OCI-LY1 (cell line): ENCODE measurements around the gene TLE6.

Experiments used
- H2AFZ ChIP-seq: fragments of 200-600 bp; sonication (generic), shearing (Covaris generic); 2 replicates; pipeline ENCODE4 v1.6.0; 2014; ENCODE audit warnings: antibody characterized with exemption, mild to moderate bottlenecking, low read length
- H3F3A ChIP-seq: fragments of 200-600 bp; sonication (generic), shearing (Covaris generic); 2 replicates; pipeline ENCODE4 v1.6.0; 2014; ENCODE audit warnings: mild to moderate bottlenecking, antibody characterized with exemption, low read length, moderate library complexity; ENCODE audit not compliant: insufficient read depth
- H3K27ac ChIP-seq: fragments of 200-600 bp; sonication (generic); 2 replicates; pipeline ENCODE4 v1.5.1; 2014; ENCODE audit warnings: low read length, mixed run types, mild to moderate bottlenecking, low read depth; ENCODE audit not compliant: poor library complexity, severe bottlenecking
- H3K27me3 ChIP-seq: fragments of 200-600 bp; sonication (generic); 2 replicates; pipeline ENCODE4 v1.6.0; 2014; ENCODE audit warnings: antibody characterized with exemption, mild to moderate bottlenecking, low read length, moderate library complexity; ENCODE audit not compliant: insufficient read depth
- H3K36me3 ChIP-seq: fragments of 200-600 bp; sonication (generic); 2 replicates; pipeline ENCODE4 v1.6.1; 2014; ENCODE audit warnings: mild to moderate bottlenecking, antibody characterized with exemption, low read length, moderate library complexity, mixed read lengths; ENCODE audit not compliant: insufficient read depth
- H3K4me1 ChIP-seq: fragments of 200-600 bp; sonication (generic); 2 replicates; pipeline ENCODE4 v1.5.1; 2014; ENCODE audit warnings: mild to moderate bottlenecking, low read length, moderate library complexity; ENCODE audit not compliant: insufficient read depth, severe bottlenecking
- H3K4me2 ChIP-seq: fragments of 200-600 bp; sonication (generic), shearing (Covaris generic); 2 replicates; pipeline ENCODE4 v1.6.1; 2014; ENCODE audit warnings: low read length
- H3K4me3 ChIP-seq: fragments of 200-600 bp; sonication (generic); 2 replicates; pipeline ENCODE4 v1.5.1; 2014; ENCODE audit warnings: low read length, low read depth, mild to moderate bottlenecking, mixed read lengths; ENCODE audit not compliant: poor library complexity, severe bottlenecking
- H3K79me2 ChIP-seq: fragments of 200-600 bp; shearing (Covaris generic); 2 replicates; pipeline ENCODE4 v1.6.1; 2016; ENCODE audit warnings: mixed run types, low read length, mixed read lengths; ENCODE audit not compliant: insufficient read depth
- H3K9ac ChIP-seq: fragments of 200-600 bp; sonication (generic), shearing (Covaris generic); 2 replicates; pipeline ENCODE4 v1.6.1; 2014; ENCODE audit warnings: mild to moderate bottlenecking, low read length, mixed read lengths
- H3K9me2 ChIP-seq: fragments of 200-600 bp; sonication (generic), shearing (Covaris generic); 2 replicates; pipeline ENCODE4 v1.6.1; 2014; ENCODE audit warnings: low read depth, mild to moderate bottlenecking, low read length, mixed read lengths
- H3K9me3 ChIP-seq: fragments of 200-600 bp; shearing (Covaris generic); 2 replicates; pipeline ENCODE4 v1.6.1; 2014; ENCODE audit warnings: low read length, mixed read lengths
- H4K20me1 ChIP-seq: fragments of 200-600 bp; sonication (generic), shearing (Covaris generic); 2 replicates; pipeline ENCODE4 v1.6.0; 2016; ENCODE audit warnings: mild to moderate bottlenecking, low read length; ENCODE audit not compliant: insufficient read depth
- CTCF ChIP-seq: fragments of 200-600 bp; sonication (generic), shearing (Covaris generic); IDR thresholded peaks from 2 replicates; pipeline ENCODE4 v1.5.1; 2017; ENCODE audit warnings: mild to moderate bottlenecking, antibody characterized with exemption, low read length, moderate library complexity, mixed read lengths
- EZH2 ChIP-seq: fragments of 200-600 bp; sonication (generic), shearing (Covaris generic); IDR thresholded peaks from 2 replicates; pipeline ENCODE4 v1.8.0; 2017; ENCODE audit warnings: borderline replicate concordance, mixed run types, mild to moderate bottlenecking, antibody characterized with exemption, low read length, moderate library complexity, mixed read lengths

Gene TLE6

GRCh38 chr19:2977746-2978138, 378 bp downstream of the TLE6 start:
- no peak overlapping the region for H2AFZ ChIP-seq
- H3K9ac ChIP-seq, result no peak overlapping the region
- no peak overlapping the region for H3K27ac ChIP-seq

GRCh38 chr19:2978166-2978767, 903 bp downstream of the TLE6 start:
- Histone ChIP-seq H3F3A (no peaks in the 10 kb centered on the region), H3K9me2 (no peaks in the 10 kb centered on the region), H2AFZ (no peak overlapping the region), H3K4me3 (no peak overlapping the region), H3K4me2 (no peak overlapping the region), H3K9ac (no peak overlapping the region), H3K4me1 (no peaks in the 10 kb centered on the region), H3K9me3 (no peaks in the 10 kb centered on the region), H3K27me3 (no peaks in the 10 kb centered on the region), H3K27ac (no peak overlapping the region), H3K36me3 (no peaks in the 10 kb centered on the region), H4K20me1 (no peaks in the 10 kb centered on the region), H3K79me2 (no peaks in the 10 kb centered on the region)
- TF ChIP-seq EZH2 (no peak), CTCF (no peak)

More at GRCh38 chr19:2977746-2978138, 378 bp downstream of the TLE6 start:
- Histone ChIP-seq H3K9me2 (no peaks in the 10 kb centered on the region), H3K79me2 (no peaks in the 10 kb centered on the region), H3K4me3 (no peak overlapping the region), H3F3A (no peaks in the 10 kb centered on the region), H3K27me3 (no peaks in the 10 kb centered on the region), H3K36me3 (no peaks in the 10 kb centered on the region), H3K9me3 (no peaks in the 10 kb centered on the region), H3K4me1 (no peaks in the 10 kb centered on the region), H3K4me2 (no peak overlapping the region), H4K20me1 (no peaks in the 10 kb centered on the region)
- TF ChIP-seq CTCF, result no peak
- no peak for TF ChIP-seq EZH2

- no peaks in the 10 kb centered on the region for H3K9me3 ChIP-seq
- H3K4me2 ChIP-seq, result no peak overlapping the region
- no peaks in the 10 kb centered on the region for H4K20me1 ChIP-seq
- no peaks in the 10 kb centered on the region for H3K27me3 ChIP-seq
- no peak for TF ChIP-seq CTCF
- TF ChIP-seq EZH2, result no peak
- H3K27ac ChIP-seq, result no peak overlapping the region
- no peak overlapping the region for H3K9ac ChIP-seq
- H3K4me3 ChIP-seq, result no peak overlapping the region
- H3K4me1 ChIP-seq, result no peaks in the 10 kb centered on the region
- H3K36me3 ChIP-seq, result no peaks in the 10 kb centered on the region
- H3F3A ChIP-seq, result no peaks in the 10 kb centered on the region
- no peak overlapping the region for H2AFZ ChIP-seq
- no peaks in the 10 kb centered on the region for H3K9me2 ChIP-seq
- H3K79me2 ChIP-seq, result no peaks in the 10 kb centered on the region
These were observed 1.4 kb downstream of the TLE6 start for GRCh38 chr19:2978772-2979171.
